Lower lobe of right lung (tissue), 2 donors: ENCODE data around the gene PRMT3. TPM values are rescaled to one million over a fixed set of nuclear protein-coding genes. Genes with fewer than 3 reads are reported as not detected.

Experiments
- ATAC-seq, 2 donors: fragments of 200-7000 bp; cut with Tn5 transposase; one replicate each; pipeline ENCODE4 v1.9.1; 2020 to 2022; ENCODE audit warnings: mild to moderate bottlenecking in 2 of 2, moderate library complexity in 2 of 2
- DNase-seq: peaks from one replicate; pipeline ENCODE4 v3.0.0-alpha.2; 2020
- H3K27ac ChIP-seq: fragments of 200-600 bp; one replicate; pipeline ENCODE4 v1.8.0; 2022
- H3K27me3 ChIP-seq: fragments of 200-600 bp; one replicate; pipeline ENCODE4 v1.8.0; 2022; ENCODE audit warnings: low read depth
- H3K36me3 ChIP-seq: fragments of 200-600 bp; one replicate; pipeline ENCODE4 v1.8.0; 2022; ENCODE audit warnings: mild to moderate bottlenecking
- H3K4me1 ChIP-seq: fragments of 200-600 bp; one replicate; pipeline ENCODE4 v1.8.0; 2022
- H3K4me3 ChIP-seq: fragments of 200-600 bp; one replicate; pipeline ENCODE4 v1.8.0; 2022; ENCODE audit warnings: mild to moderate bottlenecking
- H3K9me3 ChIP-seq: fragments of 200-600 bp; one replicate; pipeline ENCODE4 v1.8.0; 2022
- CTCF ChIP-seq: fragments of 200-600 bp; IDR thresholded peaks from one replicate; pipeline ENCODE4 v1.8.0; 2022; ENCODE audit warnings: antibody characterized with exemption, mild to moderate bottlenecking
- intact Hi-C: fragments of 100-400 bp; cut with DNase I; formaldehyde crosslinking; loops from one replicate; pipeline ENCODE4 v1.11.0; 2022
- total RNA-seq: library from RNA; stranded (reverse); fragmentation: NEBNext Ultra II Directional; extraction: Animal tissue kit (Norgen Biotek cat#: 25700); gene quantifications from one replicate; pipeline ENCODE4 v1.2.1, GENCODE V29; 2021
- donor health status: DM: no; HTN: yes; CAD: no; lungs with severe emphysema.

PRMT3 gene
- total RNA-seq, 1 donor from 2014 or later: 10.6 TPM

GRCh38 chr11:20407344-20407743, 19.8 kb downstream of the PRMT3 start:
- no peak for DNase-seq
- Histone ChIP-seq H3K27ac (no peak overlapping the region), H3K4me3 (no peak overlapping the region), H3K27me3 (no peaks in the 10 kb centered on the region), H3K36me3 (peaks cover 54% of the 10 kb centered on the region), H3K9me3 (no peaks in the 10 kb centered on the region), H3K4me1 (no peaks in the 10 kb centered on the region)
- ATAC-seq: no peak
- intact Hi-C loops: no loop called here
- TF ChIP-seq CTCF: no peak

GRCh38 chr11:20415432-20415831, 27.9 kb downstream of the PRMT3 start:
- ATAC-seq (no peak), DNase-seq (no peak)
- no peak overlapping the region for H3K27ac ChIP-seq
- peaks cover 20% of the 10 kb centered on the region for H3K36me3 ChIP-seq
- no peak for TF ChIP-seq CTCF
- no peaks in the 10 kb centered on the region for H3K27me3 ChIP-seq
- intact Hi-C loops: no loop called here
- no peak overlapping the region for H3K4me3 ChIP-seq
- H3K9me3 ChIP-seq: no peaks in the 10 kb centered on the region
- no peaks in the 10 kb centered on the region for H3K4me1 ChIP-seq

GRCh38 chr11:20417771-20418170, 30.3 kb downstream of the PRMT3 start:
- Histone ChIP-seq H3K27me3 (no peaks in the 10 kb centered on the region), H3K27ac (no peak overlapping the region), H3K4me3 (no peak overlapping the region), H3K4me1 (no peaks in the 10 kb centered on the region), H3K36me3 (peaks cover 36% of the 10 kb centered on the region), H3K9me3 (no peaks in the 10 kb centered on the region)
- TF ChIP-seq CTCF: no peak
- ATAC-seq (no peak), DNase-seq (no peak)
- intact Hi-C loops: no loop called here

GRCh38 chr11:20421946-20422345, 34.4 kb downstream of the PRMT3 start:
- no peak for DNase-seq
- Histone ChIP-seq H3K27me3 (no peaks in the 10 kb centered on the region), H3K36me3 (peaks cover 33% of the 10 kb centered on the region), H3K9me3 (no peaks in the 10 kb centered on the region), H3K27ac (no peak overlapping the region), H3K4me1 (no peaks in the 10 kb centered on the region), H3K4me3 (no peak overlapping the region)
- intact Hi-C loops: no loop called here
- ATAC-seq: no peak
- TF ChIP-seq CTCF: no peak

- Histone ChIP-seq H3K4me3 (no peak overlapping the region), H3K36me3 (peaks cover 18% of the 10 kb centered on the region), H3K4me1 (no peaks in the 10 kb centered on the region), H3K27ac (no peak overlapping the region), H3K9me3 (no peaks in the 10 kb centered on the region), H3K27me3 (no peaks in the 10 kb centered on the region)
- DNase-seq (no peak), ATAC-seq (no peak)
- intact Hi-C loops: no loop called here
- TF ChIP-seq CTCF: no peak
Observed at GRCh38 chr11:20429216-20429615, 41.7 kb downstream of the PRMT3 start.

GRCh38 chr11:20438637-20439036, 51.1 kb downstream of the PRMT3 start:
- no peaks in the 10 kb centered on the region for H3K36me3 ChIP-seq
- DNase-seq: no peak
- H3K27ac ChIP-seq: no peak overlapping the region
- no peak for TF ChIP-seq CTCF
- H3K27me3 ChIP-seq: no peaks in the 10 kb centered on the region
- ATAC-seq: no peak
- intact Hi-C loops: no loop called here
- no peaks in the 10 kb centered on the region for H3K4me1 ChIP-seq
- H3K9me3 ChIP-seq: no peaks in the 10 kb centered on the region
- no peak overlapping the region for H3K4me3 ChIP-seq
